K562 (cell line): Measurements from ENCODE around the gene IL12B. TPM values are rescaled to one million over a fixed set of nuclear protein-coding genes. Genes with fewer than 3 reads are reported as not detected.

ENCODE experiments used
- ATAC-seq: fragments of 200-7000 bp; cut with Tn5 transposase; 3 replicates; pipeline ENCODE4 v1.9.1; 2020; ENCODE audit warnings: moderate library complexity
- BruUV-seq: library from RNA; stranded (reverse); fragments of 400-500 nt; replicated peaks from 2 replicates; lab custom pipeline; 2021; lab: Mats Ljungman, UMichigan
- CTCF ChIA-PET: fragments of 300-600 bp; formaldehyde crosslinking; extraction: SDS; loops from one replicate; lab custom pipeline; 2021; ENCODE audit warnings: low intra/inter-chr PET ratio; lab: Yijun Ruan, JAX
- POLR2A ChIA-PET: fragments of 300-600, 350-650 bp; sonication (Branson Sonifier 250); formaldehyde crosslinking; extraction: SDS; loops from one replicate; lab custom pipeline; 2021; ENCODE audit warnings: antibody characterized with exemption, inconsistent platforms; lab: Yijun Ruan, JAX
- DNase-seq, 4 experiments: peaks; one replicate each; pipeline versions ENCODE4 v3.0.0 to v3.0.0-alpha.2; 2011 to 2018; ENCODE audit warnings: low spot score in 3 of 4, mixed read lengths in 3 of 4; ENCODE audit errors: extremely low read depth in 1 of 4
- FAIRE-seq: peaks from 2 replicates; lab custom pipeline; 2011; peaks lifted over from hg19 to GRCh38; lab: Jason Lieb, UNC
- H2AFZ ChIP-seq: 2 replicates; pipeline ENCODE4 v1.6.0; 2011; ENCODE audit warnings: low read depth, low read length, control low read depth, inconsistent platforms
- H3K27ac ChIP-seq: fragments of 200-600 bp; 3 replicates; pipeline ENCODE4 v1.8.0; 2011; ENCODE audit warnings: low read depth, mild to moderate bottlenecking, control low read depth, inconsistent platforms, low read length, moderate library complexity, mixed read lengths; ENCODE audit errors: extremely low read depth
- H3K27me3 ChIP-seq, 2 experiments: fragments of 300-600 bp in 1 of 2; 2 replicates in 1 of 2; 3 replicates in 1 of 2; pipeline versions ENCODE4 v1.6.0 to v1.8.0; 2011; ENCODE audit warnings: inconsistent platforms in 2 of 2, low read length in 2 of 2, mild to moderate bottlenecking in 1 of 2, mixed read lengths in 1 of 2, moderate library complexity in 1 of 2; ENCODE audit not compliant: control insufficient read depth in 2 of 2, insufficient read depth in 2 of 2
- H3K36me3 ChIP-seq: fragments of 300-600 bp; 3 replicates; pipeline ENCODE4 v1.8.0; 2011; ENCODE audit warnings: mild to moderate bottlenecking, low read length, inconsistent platforms; ENCODE audit not compliant: control insufficient read depth, insufficient read depth
- H3K4me1 ChIP-seq, 2 experiments: fragments of 200-600 bp in 1 of 2; replicated peaks in 1 of 2; 2 replicates in 1 of 2; 3 replicates in 1 of 2; pipeline versions ENCODE4 v1.5.1 to v1.8.0; 2011; ENCODE audit warnings: inconsistent platforms in 2 of 2, low read length in 2 of 2, mild to moderate bottlenecking in 1 of 2, mixed read lengths in 1 of 2, moderate library complexity in 1 of 2; ENCODE audit not compliant: control insufficient read depth in 2 of 2, insufficient read depth in 2 of 2
- H3K4me2 ChIP-seq: 2 replicates; pipeline ENCODE4 v1.6.1; 2011; ENCODE audit warnings: low read length, control low read depth, inconsistent platforms, mixed read lengths; ENCODE audit not compliant: insufficient read depth
- H3K4me3 ChIP-seq: fragments of 200-600 bp; sonication (generic), shearing (Covaris generic); 2 replicates; pipeline ENCODE4 v1.5.1; 2016; ENCODE audit warnings: control low read depth, inconsistent platforms
- H3K79me2 ChIP-seq: fragments of 200-600 bp; 3 replicates; pipeline ENCODE4 v1.8.0; 2011; ENCODE audit warnings: low read length, inconsistent platforms; ENCODE audit not compliant: control insufficient read depth, insufficient read depth
- H3K9ac ChIP-seq, 2 experiments: 2 replicates each; pipeline versions ENCODE4 v1.6.0 to v1.6.1; 2011; ENCODE audit warnings: low read depth in 2 of 2, low read length in 2 of 2, control low read depth in 1 of 2, inconsistent platforms in 1 of 2, mild to moderate bottlenecking in 1 of 2, mixed read lengths in 1 of 2; ENCODE audit not compliant: insufficient read depth in 1 of 2
- H3K9me1 ChIP-seq: one replicate; pipeline ENCODE4 v1.6.0; 2011; ENCODE audit warnings: inconsistent platforms, mild to moderate bottlenecking, low read length, moderate library complexity; ENCODE audit not compliant: control insufficient read depth, insufficient read depth
- H3K9me3 ChIP-seq: replicated peaks from 2 replicates; pipeline ENCODE4 v1.5.1; 2011; ENCODE audit warnings: low read depth, low read length, inconsistent platforms; ENCODE audit not compliant: control insufficient read depth, insufficient read depth
- H4K20me1 ChIP-seq: replicated peaks from 2 replicates; pipeline ENCODE4 v1.6.1; 2011; ENCODE audit warnings: low read length, inconsistent platforms, mixed read lengths; ENCODE audit not compliant: control insufficient read depth, insufficient read depth
- ATF1 ChIP-seq, 2 experiments: fragments of 450-650 bp in 1 of 2; IDR thresholded peaks; 2 replicates each; pipeline ENCODE4 v1.6.1; 2016; ENCODE audit warnings: missing compliant biosample characterization in 1 of 2, missing genetic modification characterization in 1 of 2
- ESRRA ChIP-seq: fragments of 450-650 bp; IDR thresholded peaks from 2 replicates; pipeline ENCODE4 v1.6.1; 2014; ENCODE audit warnings: low read depth, mild to moderate bottlenecking, moderate library complexity, borderline replicate concordance
- NCOA4 ChIP-seq: fragments of 450-650 bp; IDR thresholded peaks from 2 replicates; pipeline ENCODE4 v1.6.1; 2018; ENCODE audit warnings: mild to moderate bottlenecking; ENCODE audit not compliant: partially characterized antibody
- THAP7 ChIP-seq: fragments of 250-450 bp; sonication (Bioruptor Pico); IDR thresholded peaks from 2 replicates; pipeline ENCODE4 v1.5.0; 2021
- ZNF12 ChIP-seq: sonication (generic); formaldehyde crosslinking; IDR thresholded peaks from 2 replicates; pipeline ENCODE4 v1.4.0; 2020; ENCODE audit warnings: mild to moderate bottlenecking, missing genetic modification reagents
- WGBS: fragments of 100-300 bp; shearing (Covaris generic); methylation state at CpG from one replicate; pipeline ENCODE4 v1.1.6; 2016; ENCODE audit warnings: low coverage, mixed read lengths; ENCODE audit not compliant: insufficient coverage; ENCODE audit errors: missing lambda C conversion rate; 5-methylcytosine and 5-hydroxymethylcytosine counted together
- in situ Hi-C: fragments of 300-500 bp; cut with MboI; formaldehyde crosslinking; loops from 4 replicates; pipeline ENCODE4 v1.15.0; 2018; ENCODE audit warnings: inconsistent platforms, mixed read lengths
- intact Hi-C: fragments of 100-400 bp; cut with micrococcal nuclease; formaldehyde crosslinking; loops from 2 replicates; pipeline ENCODE4 v1.14.2; 2022
- polyA plus RNA-seq, 8 experiments: library from polyadenylated mRNA; depleted of rRNA in 4 of 8; stranded (reverse) in 5 of 8; unstranded in 3 of 8; fragments of >200 nt; fragmentation: Nextera tagmentation in 2 of 8; fragmentation: Illumina TruSeq in 1 of 8; extraction: Ambion mirVana in 2 of 8; extraction: Trizol in 1 of 8; gene quantifications; 2 replicates each; pipeline versions ENCODE4 v1.2.1 to v1.2.3, GENCODE V29; 2011 to 2014; ENCODE audit warnings: inconsistent platforms in 1 of 8, missing spikeins in 1 of 8
- total RNA-seq, 7 experiments: library from RNA; depleted of rRNA in 6 of 7; stranded (reverse); fragments of >200 nt in 6 of 7; fragmentation: Illumina TruSeq in 2 of 7; extraction: Trizol in 2 of 7; gene quantifications; 2 replicates each; pipeline versions ENCODE4 v1.2.1 to v1.2.3, GENCODE V29; 2011 to 2021; ENCODE audit warnings: low replicate concordance in 1 of 7
- TF ChIP-seq, protein P1 (sequence below): fragments of 450-650 bp; IDR thresholded peaks from 2 replicates; pipeline ENCODE4 v1.6.1; 2018; ENCODE audit not compliant: partially characterized antibody

IL12B gene
- total and polyA plus RNA-seq, 9 of the 15 experiments (the other 6 are each of a cell fraction or from before 2014, with no cell fraction given), result not detected

DNA sequence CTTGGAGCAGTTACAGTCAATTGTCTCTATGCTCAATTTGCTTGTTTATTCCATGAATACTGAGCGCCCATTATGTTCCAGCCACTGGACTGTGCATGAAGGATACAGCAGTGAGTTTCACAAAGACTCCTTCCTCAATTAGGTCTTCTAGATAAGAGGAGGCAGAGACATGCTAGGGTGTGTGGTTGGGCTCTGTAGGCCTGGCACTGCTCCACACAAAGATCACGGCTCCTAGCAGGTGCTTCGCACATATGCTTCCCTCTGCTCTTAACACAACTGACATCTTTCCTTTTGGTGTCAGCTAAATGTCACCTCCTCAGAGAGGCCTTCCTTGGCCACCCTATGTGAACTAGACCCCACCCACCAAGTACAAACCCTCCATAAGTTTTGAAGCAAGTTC lies 10.9 kb downstream of the IL12B start:
- peaks cover 2 to 4% of the 10 kb centered on the region in 2 experiments; a peak in 1 of 5 replicates for H3K27me3 ChIP-seq
- no peak overlapping the region for H3K27ac ChIP-seq
- no peaks in the 10 kb centered on the region for H3K9me3 ChIP-seq
- H2AFZ ChIP-seq, result no peak overlapping the region
- BruUV-seq, result no TSS peak
- ATAC-seq, result no peak
- no peaks in the 10 kb centered on the region for H3K9me1 ChIP-seq
- no peak for FAIRE-seq
- H3K4me3 ChIP-seq, result no peak overlapping the region
- WGBS, result 0% methylated on average over 3 of the region's 3 CpGs
- H4K20me1 ChIP-seq, result no peaks in the 10 kb centered on the region
- ChIA-PET POLR2A (no interaction called here), CTCF (interaction anchor here (4.3 kb wide), 1 partner anchor 163 kb away, joined by 29 read pairs; no protein-coding TSS in a partner anchor)
- H3K36me3 ChIP-seq, result no peaks in the 10 kb centered on the region
- no peaks in the 10 kb centered on the region for H3K79me2 ChIP-seq
- in situ Hi-C loops (loop anchor here (5.0 to 25.0 kb wide), 2 partner anchors 162 to 607 kb away; no protein-coding TSS in a partner anchor), intact Hi-C loops (no loop called here)
- H3K4me1 ChIP-seq, result no peaks in the 10 kb centered on the region
- H3K4me2 ChIP-seq, result no peak overlapping the region
- no peak overlapping the region for H3K9ac ChIP-seq
- DNase-seq, result no peak
- TF ChIP-seq ATF1 (CRISPR knock-in tag; IDR thresholded peaks at IDR 0.05) (no peak), ATF1 (tag; IDR thresholded peaks at IDR 0.05) (no peak), ZNF12 (CRISPR knock-in tag) (no peak), NCOA4 (no peak)

DNA sequence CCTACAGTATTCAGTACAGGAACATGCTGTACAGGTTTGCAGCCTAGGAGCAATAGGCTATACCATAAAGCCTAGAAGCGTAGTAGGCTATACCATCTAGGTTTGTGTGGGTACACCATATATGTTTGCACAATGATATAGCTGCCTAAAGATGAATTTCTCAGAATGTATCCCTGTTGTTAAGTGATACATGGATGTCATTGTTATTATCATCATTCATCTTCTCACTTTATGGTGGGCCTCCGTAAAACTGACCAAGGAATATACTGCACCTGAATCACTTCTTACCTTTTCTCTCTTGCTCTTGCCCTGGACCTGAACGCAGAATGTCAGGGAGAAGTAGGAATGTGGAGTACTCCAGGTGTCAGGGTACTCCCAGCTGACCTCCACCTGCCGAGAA lies 11.8 kb downstream of the IL12B start:
- POLR2A ChIA-PET, result no interaction called here
- no peak overlapping the region for H3K4me3 ChIP-seq

More for the DNA sequence above, 11.8 kb downstream of the IL12B start:
- H3K9ac ChIP-seq, result no peak overlapping the region
- in situ Hi-C loops (loop anchor here (5.0 to 25.0 kb wide), 2 partner anchors 161 to 606 kb away; no protein-coding TSS in a partner anchor), intact Hi-C loops (no loop called here)
- no peaks in the 10 kb centered on the region for H3K4me1 ChIP-seq
- CTCF ChIA-PET, result interaction anchor here (0.7 to 4.3 kb wide), 2 partner anchors 32 to 162 kb away, joined by 3 to 29 read pairs; no protein-coding TSS in a partner anchor
- WGBS, result 3% methylated on average over 4 of the region's 4 CpGs
- H3K4me2 ChIP-seq, result no peak overlapping the region
- no peaks in the 10 kb centered on the region for H3K9me3 ChIP-seq
- FAIRE-seq, result no peak
- DNase-seq, result no peak
- no TSS peak for BruUV-seq
- H3K36me3 ChIP-seq, result no peaks in the 10 kb centered on the region
- H3K27me3 ChIP-seq, result peaks cover 2 to 4% of the 10 kb centered on the region in 2 experiments; a peak in 1 of 5 replicates
- no peak for TF ChIP-seq THAP7 (CRISPR knock-in tag)
- TF ChIP-seq ESRRA, result no peak
- TF ChIP-seq, protein P1, sequence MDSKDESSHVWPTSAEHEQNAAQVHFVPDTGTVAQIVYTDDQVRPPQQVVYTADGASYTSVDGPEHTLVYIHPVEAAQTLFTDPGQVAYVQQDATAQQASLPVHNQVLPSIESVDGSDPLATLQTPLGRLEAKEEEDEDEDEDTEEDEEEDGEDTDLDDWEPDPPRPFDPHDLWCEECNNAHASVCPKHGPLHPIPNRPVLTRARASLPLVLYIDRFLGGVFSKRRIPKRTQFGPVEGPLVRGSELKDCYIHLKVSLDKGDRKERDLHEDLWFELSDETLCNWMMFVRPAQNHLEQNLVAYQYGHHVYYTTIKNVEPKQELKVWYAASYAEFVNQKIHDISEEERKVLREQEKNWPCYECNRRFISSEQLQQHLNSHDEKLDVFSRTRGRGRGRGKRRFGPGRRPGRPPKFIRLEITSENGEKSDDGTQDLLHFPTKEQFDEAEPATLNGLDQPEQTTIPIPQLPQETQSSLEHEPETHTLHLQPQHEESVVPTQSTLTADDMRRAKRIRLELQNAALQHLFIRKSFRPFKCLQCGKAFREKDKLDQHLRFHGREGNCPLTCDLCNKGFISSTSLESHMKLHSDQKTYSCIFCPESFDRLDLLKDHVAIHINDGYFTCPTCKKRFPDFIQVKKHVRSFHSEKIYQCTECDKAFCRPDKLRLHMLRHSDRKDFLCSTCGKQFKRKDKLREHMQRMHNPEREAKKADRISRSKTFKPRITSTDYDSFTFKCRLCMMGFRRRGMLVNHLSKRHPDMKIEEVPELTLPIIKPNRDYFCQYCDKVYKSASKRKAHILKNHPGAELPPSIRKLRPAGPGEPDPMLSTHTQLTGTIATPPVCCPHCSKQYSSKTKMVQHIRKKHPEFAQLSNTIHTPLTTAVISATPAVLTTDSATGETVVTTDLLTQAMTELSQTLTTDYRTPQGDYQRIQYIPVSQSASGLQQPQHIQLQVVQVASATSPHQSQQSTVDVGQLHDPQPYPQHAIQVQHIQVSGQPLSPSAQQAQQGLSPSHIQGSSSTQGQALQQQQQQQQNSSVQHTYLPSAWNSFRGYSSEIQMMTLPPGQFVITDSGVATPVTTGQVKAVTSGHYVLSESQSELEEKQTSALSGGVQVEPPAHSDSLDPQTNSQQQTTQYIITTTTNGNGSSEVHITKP, result peak; percentile 62
- no peak overlapping the region for H3K27ac ChIP-seq
- ATAC-seq, result no peak
- no peaks in the 10 kb centered on the region for H3K9me1 ChIP-seq
- H4K20me1 ChIP-seq, result no peaks in the 10 kb centered on the region
- no peaks in the 10 kb centered on the region for H3K79me2 ChIP-seq
- H2AFZ ChIP-seq, result no peak overlapping the region
